Thyroid gland (tissue), 4 donors: ENCODE data around the gene PPP1R15A.

Source experiments
- CTCF ChIP-seq, 6 experiments: fragments of 200-600 bp in 3 of 6; fragments of 450-650 bp in 3 of 6; sonication (generic) in 3 of 6; IDR thresholded peaks; one replicate each; pipeline ENCODE4 v1.5.1; 2016 to 2019; ENCODE audit warnings: antibody characterized with exemption in 6 of 6, mild to moderate bottlenecking in 2 of 6, inconsistent platforms in 1 of 6, moderate library complexity in 1 of 6
- POLR2A ChIP-seq, 2 donors: fragments of 450-650 bp; IDR thresholded peaks; one replicate each; pipeline ENCODE4 v1.6.1; 2017; ENCODE audit warnings: antibody characterized with exemption in 2 of 2, mild to moderate bottlenecking in 2 of 2, moderate library complexity in 1 of 2

DNA sequence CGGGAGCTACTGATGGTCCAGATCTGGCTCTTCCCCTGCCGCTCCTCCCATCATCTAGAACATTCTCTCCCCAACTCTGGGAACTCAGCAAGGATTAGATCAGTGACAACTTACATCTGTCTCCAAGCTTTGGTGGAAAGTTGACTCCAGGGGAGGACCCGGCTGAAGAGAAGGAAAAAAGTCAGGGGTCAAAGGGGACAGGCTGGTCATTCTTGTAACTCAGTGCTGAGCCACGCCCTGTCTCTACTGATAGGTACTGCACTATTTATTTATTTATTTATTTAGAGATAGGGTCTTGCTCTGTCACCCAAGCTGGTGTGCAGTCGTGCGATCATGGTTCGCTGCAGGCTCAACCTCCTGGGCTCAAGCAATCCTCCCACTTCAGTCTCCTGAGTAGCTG, 18.1 kb upstream of the PPP1R15A start:
- no peak for TF ChIP-seq POLR2A (IDR thresholded peaks at IDR 0.05)
- no peak for TF ChIP-seq CTCF (IDR thresholded peaks at IDR 0.05)
